Loucy (cell line): ENCODE data around the gene ESYT2.

Experiments
- EZH2phosphoT487 ChIP-seq: fragments of 200-600 bp; IDR thresholded peaks from 2 replicates; pipeline ENCODE4 v1.6.1; 2018; ENCODE audit warnings: antibody characterized with exemption, mild to moderate bottlenecking, moderate library complexity, borderline replicate concordance
- TF ChIP-seq, protein P1 (sequence below): fragments of 200-600 bp; sonication (generic); conservative IDR thresholded peaks from 2 replicates; pipeline ENCODE4 v1.5.1; 2014; ENCODE audit warnings: mild to moderate bottlenecking, antibody characterized with exemption, low read length

DNA sequence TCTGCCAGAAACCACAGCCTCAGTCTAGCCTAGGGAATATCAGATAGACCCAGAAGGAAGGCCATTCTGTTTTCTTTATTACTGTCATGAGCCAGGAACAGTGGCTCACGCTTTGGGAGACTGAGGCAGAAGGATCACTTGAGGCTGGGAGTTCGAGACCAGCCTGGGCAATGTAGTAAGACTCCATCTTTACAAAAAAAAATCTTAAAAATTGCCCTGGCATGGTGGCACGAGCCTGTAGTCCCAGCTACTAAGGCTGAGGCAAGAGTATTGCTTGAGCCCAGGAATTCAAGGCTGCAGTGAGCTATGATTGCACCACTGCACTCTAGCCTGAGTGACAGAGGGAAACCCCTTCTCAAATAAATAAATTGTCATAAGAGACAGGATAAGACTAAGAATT lies 3.7 kb upstream of the ESYT2 start:
- TF ChIP-seq, protein P1, sequence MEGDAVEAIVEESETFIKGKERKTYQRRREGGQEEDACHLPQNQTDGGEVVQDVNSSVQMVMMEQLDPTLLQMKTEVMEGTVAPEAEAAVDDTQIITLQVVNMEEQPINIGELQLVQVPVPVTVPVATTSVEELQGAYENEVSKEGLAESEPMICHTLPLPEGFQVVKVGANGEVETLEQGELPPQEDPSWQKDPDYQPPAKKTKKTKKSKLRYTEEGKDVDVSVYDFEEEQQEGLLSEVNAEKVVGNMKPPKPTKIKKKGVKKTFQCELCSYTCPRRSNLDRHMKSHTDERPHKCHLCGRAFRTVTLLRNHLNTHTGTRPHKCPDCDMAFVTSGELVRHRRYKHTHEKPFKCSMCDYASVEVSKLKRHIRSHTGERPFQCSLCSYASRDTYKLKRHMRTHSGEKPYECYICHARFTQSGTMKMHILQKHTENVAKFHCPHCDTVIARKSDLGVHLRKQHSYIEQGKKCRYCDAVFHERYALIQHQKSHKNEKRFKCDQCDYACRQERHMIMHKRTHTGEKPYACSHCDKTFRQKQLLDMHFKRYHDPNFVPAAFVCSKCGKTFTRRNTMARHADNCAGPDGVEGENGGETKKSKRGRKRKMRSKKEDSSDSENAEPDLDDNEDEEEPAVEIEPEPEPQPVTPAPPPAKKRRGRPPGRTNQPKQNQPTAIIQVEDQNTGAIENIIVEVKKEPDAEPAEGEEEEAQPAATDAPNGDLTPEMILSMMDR: no peak
- no peak for TF ChIP-seq EZH2phosphoT487
